ENCODE measurements around the gene IL17RD.

- TF ChIP-seq CTCF (IDR thresholded peaks at IDR 0.05) (no peak), POLR2A (IDR thresholded peaks at IDR 0.05) (no peak)
Observed at GRCh38 chr3:57140894-57141293, 24.3 kb downstream of the IL17RD start.
